GM21717 (cell line): ENCODE results near the gene PRKAG2.

Experiments
- ATAC-seq: cut with Tn5 transposase; IDR thresholded peaks from one replicate; pipeline ENCODE4 v1.9.1; 2021; ENCODE audit warnings: mild to moderate bottlenecking, moderate library complexity; ENCODE audit not compliant: unreplicated experiment

The PRKAG2 gene

GRCh38 chr7:151687523-151688235, 189.2 kb downstream of the PRKAG2 start:
- ATAC-seq = no peak

- ATAC-seq = no peak
Observed at GRCh38 chr7:151686826-151687225, 190.1 kb downstream of the PRKAG2 start.

GRCh38 chr7:151686016-151686766, 190.7 kb downstream of the PRKAG2 start:
- no peak for ATAC-seq

- ATAC-seq = no peak
Observed at GRCh38 chr7:151684408-151685175, 192.3 kb downstream of the PRKAG2 start.

- no peak for ATAC-seq
Observed at GRCh38 chr7:151683615-151684407, 193.1 kb downstream of the PRKAG2 start.

- no peak for ATAC-seq
Observed at GRCh38 chr7:151682831-151683614, 193.9 kb downstream of the PRKAG2 start.

- no peak for ATAC-seq
Observed at GRCh38 chr7:151681726-151682125, 195.2 kb downstream of the PRKAG2 start.

- no peak for ATAC-seq
Observed at GRCh38 chr7:151680810-151681209, 196.1 kb downstream of the PRKAG2 start.

GRCh38 chr7:151679881-151680612, 196.9 kb downstream of the PRKAG2 start:
- no peak for ATAC-seq

- ATAC-seq = no peak
Observed at GRCh38 chr7:151679071-151679708, 197.7 kb downstream of the PRKAG2 start.

- ATAC-seq = no peak
Observed at GRCh38 chr7:151678227-151678604, 198.7 kb downstream of the PRKAG2 start.

GRCh38 chr7:151677581-151678226, 199.2 kb downstream of the PRKAG2 start:
- ATAC-seq = no peak

GRCh38 chr7:151676759-151677158, 200.2 kb downstream of the PRKAG2 start:
- ATAC-seq = no peak

GRCh38 chr7:151675196-151675920, 201.6 kb downstream of the PRKAG2 start:
- ATAC-seq = no peak

GRCh38 chr7:151674161-151674920, 202.6 kb downstream of the PRKAG2 start:
- no peak for ATAC-seq

- ATAC-seq = no peak
Observed at GRCh38 chr7:151673216-151673615, 203.7 kb downstream of the PRKAG2 start.

- no peak for ATAC-seq
Observed at GRCh38 chr7:151672716-151673115, 204.2 kb downstream of the PRKAG2 start.
